HG03135 (cell line): ENCODE results near the gene NCOA7.
"Not testable (repeated sequence)": the region's sequence is repeated elsewhere in the genome, so short reads cannot be mapped to it uniquely, and the experiment has no call there.

Experiments used
- ATAC-seq: cut with Tn5 transposase; IDR thresholded peaks from one replicate; pipeline ENCODE4 v1.9.1; 2021; ENCODE audit warnings: mild to moderate bottlenecking, moderate library complexity; ENCODE audit not compliant: unreplicated experiment

The NCOA7 gene

GRCh38 chr6:125913145-125913544, 122.4 kb downstream of the NCOA7 start:
- no peak for ATAC-seq

- ATAC-seq = no peak
Observed at GRCh38 chr6:125913864-125914351, 123.1 kb downstream of the NCOA7 start.

GRCh38 chr6:125918230-125918629, 127.5 kb downstream of the NCOA7 start:
- no peak for ATAC-seq

GRCh38 chr6:125918681-125919566, 128.2 kb downstream of the NCOA7 start:
- ATAC-seq = peak; percentile 99

- peak; percentile 4 for ATAC-seq
Observed at GRCh38 chr6:125919618-125920017, 128.9 kb downstream of the NCOA7 start.

- no peak for ATAC-seq
Observed at GRCh38 chr6:125922322-125922860, 131.6 kb downstream of the NCOA7 start.

GRCh38 chr6:125923366-125923877, 132.7 kb downstream of the NCOA7 start:
- no peak for ATAC-seq

- ATAC-seq = no peak
Observed at GRCh38 chr6:125924169-125924568, 133.4 kb downstream of the NCOA7 start.

GRCh38 chr6:125924697-125925358, 134.1 kb downstream of the NCOA7 start:
- no peak for ATAC-seq

GRCh38 chr6:125926711-125927110, 136.0 kb downstream of the NCOA7 start:
- no peak for ATAC-seq

- no peak for ATAC-seq
Observed at GRCh38 chr6:125927761-125928160, 137.0 kb downstream of the NCOA7 start.

GRCh38 chr6:125930765-125931418, 140.1 kb downstream of the NCOA7 start:
- ATAC-seq = no peak

- ATAC-seq = no peak
Observed at GRCh38 chr6:125931733-125932450, 141.1 kb downstream of the NCOA7 start.

GRCh38 chr6:125932451-125932795, 141.7 kb downstream of the NCOA7 start:
- no peak for ATAC-seq

- ATAC-seq = not testable (repeated sequence)
Observed at GRCh38 chr6:125935520-125935919, 144.8 kb downstream of the NCOA7 start.

- no peak for ATAC-seq
Observed at GRCh38 chr6:125939026-125939425, 148.3 kb downstream of the NCOA7 start.

GRCh38 chr6:125939791-125940190, 149.0 kb downstream of the NCOA7 start:
- ATAC-seq = no peak

GRCh38 chr6:125940247-125941041, 149.7 kb downstream of the NCOA7 start:
- no peak for ATAC-seq

GRCh38 chr6:125942672-125943527, 152.1 kb downstream of the NCOA7 start:
- ATAC-seq = no peak
